ENCODE data around the gene ARMC2. TPM values are rescaled to one million over a fixed set of nuclear protein-coding genes. Genes with fewer than 3 reads are reported as not detected.

ARMC2 gene
- polyA plus RNA-seq, 3 donors, result 1.7 to 7.4 (median 3.5) TPM

- Histone ChIP-seq H3K4me1 (ENCODE audit: control insufficient read depth in 1 of 2, insufficient read depth in 2 of 2, low read length in 2 of 2) (peaks cover 12 to 19% of the 10 kb centered on the region in 2 donors), H3K4me3 (replicated peaks in 1 of 3; ENCODE audit: low read depth in 2 of 3, low read length in 3 of 3) (no peak overlapping the region), H3K4me2 (replicated peaks; ENCODE audit: extremely low read depth, low read length, poor library complexity, severe bottlenecking) (no peak overlapping the region), H3K27ac (ENCODE audit: low read depth in 1 of 2, low read length in 2 of 2) (no peak overlapping the region), H3K36me3 (replicated peaks in 1 of 2; ENCODE audit: control insufficient read depth in 1 of 2, insufficient read depth in 2 of 2, low read length in 2 of 2) (peaks cover 11 to 39% of the 10 kb centered on the region in 2 donors), H2AFZ (ENCODE audit: insufficient read depth, low read depth, low read length, poor library complexity, severe bottlenecking) (no peak overlapping the region), H3K9me3 (replicated peaks in 1 of 2; ENCODE audit: control insufficient read depth in 1 of 2, insufficient read depth in 1 of 2, low read length in 2 of 2) (peaks cover 0 to 4% of the 10 kb centered on the region in 2 donors), H3K79me2 (ENCODE audit: insufficient read depth, low read length) (no peaks in the 10 kb centered on the region), H4K20me1 (ENCODE audit: insufficient read depth, low read length) (no peaks in the 10 kb centered on the region), H3K9ac (ENCODE audit: insufficient read depth, low read length, poor library complexity, severe bottlenecking) (no peak overlapping the region), H3K27me3 (ENCODE audit: control insufficient read depth in 2 of 2, insufficient read depth in 2 of 2, low read length in 2 of 2) (no peaks in the 10 kb centered on the region)
- Mint-ChIP-seq H3K4me3 (no peak overlapping the region), H3K36me3 (peaks cover 27 to 39% of the 10 kb centered on the region in 2 donors), H3K9me3 (peaks cover 0 to 7% (median 1%) of the 10 kb centered on the region in 7 donors), H3K27ac (no peak overlapping the region), H3K27me3 (ENCODE audit: low read depth in 3 of 3) (no peaks in the 10 kb centered on the region), H3K4me1 (peaks cover 21% of the 10 kb centered on the region)
- no peak for DNase-seq
- intact Hi-C loops (cut with micrococcal nuclease), result no loop called here
- no peak for TF ChIP-seq CTCF (IDR thresholded peaks at IDR 0.05)
These were observed 137.1 kb downstream of the ARMC2 start for GRCh38 chr6:108985301-108985700.

- H3K27ac Mint-ChIP-seq, result no peak overlapping the region
- Histone ChIP-seq H4K20me1 (ENCODE audit: insufficient read depth, low read length) (no peaks in the 10 kb centered on the region), H3K9me3 (replicated peaks in 1 of 2; ENCODE audit: control insufficient read depth in 1 of 2, insufficient read depth in 1 of 2, low read length in 2 of 2) (no peaks in the 10 kb centered on the region), H3K9ac (ENCODE audit: insufficient read depth, low read length, poor library complexity, severe bottlenecking) (no peak overlapping the region), H3K27ac (ENCODE audit: low read depth in 1 of 2, low read length in 2 of 2) (no peak overlapping the region), H3K27me3 (ENCODE audit: control insufficient read depth in 2 of 2, insufficient read depth in 2 of 2, low read length in 2 of 2) (no peaks in the 10 kb centered on the region), H3K4me2 (replicated peaks; ENCODE audit: extremely low read depth, low read length, poor library complexity, severe bottlenecking) (no peak overlapping the region), H3K4me1 (ENCODE audit: control insufficient read depth in 1 of 2, insufficient read depth in 2 of 2, low read length in 2 of 2) (peaks cover 10 to 17% of the 10 kb centered on the region in 2 donors), H3K36me3 (replicated peaks in 1 of 2; ENCODE audit: control insufficient read depth in 1 of 2, insufficient read depth in 2 of 2, low read length in 2 of 2) (peaks cover 15 to 56% of the 10 kb centered on the region in 2 donors), H3K79me2 (ENCODE audit: insufficient read depth, low read length) (no peaks in the 10 kb centered on the region), H2AFZ (ENCODE audit: insufficient read depth, low read depth, low read length, poor library complexity, severe bottlenecking) (no peak overlapping the region), H3K4me3 (replicated peaks in 1 of 3; ENCODE audit: low read depth in 2 of 3, low read length in 3 of 3) (no peak overlapping the region)
- no peak for TF ChIP-seq CTCF (IDR thresholded peaks at IDR 0.05)
- peaks cover 44 to 56% of the 10 kb centered on the region in 2 donors for H3K36me3 Mint-ChIP-seq
- no peak overlapping the region for H3K4me3 Mint-ChIP-seq
- intact Hi-C loops (cut with micrococcal nuclease), result no loop called here
- H3K4me1 Mint-ChIP-seq, result peaks cover 18% of the 10 kb centered on the region
- peaks cover 0 to 3% (median 0%) of the 10 kb centered on the region in 3 donors for H3K27me3 Mint-ChIP-seq (ENCODE audit: low read depth in 3 of 3)
- DNase-seq, result no peak
- peaks cover 0 to 2% (median 0%) of the 10 kb centered on the region in 7 donors for H3K9me3 Mint-ChIP-seq
These were observed 138.9 kb downstream of the ARMC2 start for GRCh38 chr6:108987156-108987555.

Measured in CD14-positive monocyte (primary cell).